Lung (tissue), 12 donors: ENCODE data around the gene CXCL13. TPM values are rescaled to one million over a fixed set of nuclear protein-coding genes. Genes with fewer than 3 reads are reported as not detected.
"Not testable (repeated sequence)": the region's sequence is repeated elsewhere in the genome, so short reads cannot be mapped to it uniquely, and the experiment has no call there.

Experiments used
- ATAC-seq: fragments of 200-7000 bp; cut with Tn5 transposase; one replicate; pipeline ENCODE4 v1.9.1; 2020; ENCODE audit warnings: moderate number of reproducible peaks; ENCODE audit not compliant: insufficient read depth, low FRiP score
- DNase-seq, 3 donors: peaks; one replicate each; pipeline ENCODE4 v3.0.0-alpha.2; 2013 to 2017
- H3K27ac ChIP-seq, 2 donors: one replicate each; pipeline ENCODE4 v1.5.1; 2013; ENCODE audit warnings: mild to moderate bottlenecking in 2 of 2, moderate library complexity in 2 of 2, control low read depth in 1 of 2, inconsistent platforms in 1 of 2, low read depth in 1 of 2, low read length in 1 of 2
- H3K27me3 ChIP-seq, 3 donors: one replicate each; pipeline ENCODE4 v1.5.1; 2013; ENCODE audit warnings: low read length in 2 of 3; ENCODE audit not compliant: control insufficient read depth in 3 of 3, insufficient read depth in 3 of 3
- H3K36me3 ChIP-seq, 4 donors: one replicate each; pipeline ENCODE4 v1.5.1; 2013; ENCODE audit warnings: low read length in 4 of 4, mild to moderate bottlenecking in 1 of 4, moderate library complexity in 1 of 4; ENCODE audit not compliant: control insufficient read depth in 4 of 4, insufficient read depth in 4 of 4
- H3K4me1 ChIP-seq, 5 donors: one replicate each; pipeline ENCODE4 v1.5.1; 2013; ENCODE audit warnings: low read length in 5 of 5, mild to moderate bottlenecking in 2 of 5, moderate library complexity in 1 of 5; ENCODE audit not compliant: control insufficient read depth in 5 of 5, insufficient read depth in 5 of 5
- H3K4me3 ChIP-seq: one replicate; pipeline ENCODE4 v1.5.1; 2013; ENCODE audit warnings: mild to moderate bottlenecking, control low read depth, moderate library complexity
- H3K9ac ChIP-seq, 2 donors: one replicate each; pipeline ENCODE4 v1.5.1; 2013; ENCODE audit warnings: low read length in 2 of 2, control low read depth in 1 of 2; ENCODE audit not compliant: insufficient read depth in 1 of 2
- H3K9me3 ChIP-seq, 4 donors: one replicate each; pipeline ENCODE4 v1.5.1; 2013; ENCODE audit warnings: low read length in 3 of 4, mild to moderate bottlenecking in 1 of 4, moderate library complexity in 1 of 4; ENCODE audit not compliant: control insufficient read depth in 4 of 4, insufficient read depth in 3 of 4
- WGBS, 2 donors: extraction: QIAGEN DNeasy Blood & Tissue Kit; methylation state at CpG; one replicate each; pipeline ENCODE4 v1.1.7; 2013; 5-methylcytosine and 5-hydroxymethylcytosine counted together
- polyA plus RNA-seq, 2 donors: library from polyadenylated mRNA; stranded (reverse); fragments of 200-250 nt; gene quantifications; one replicate each; pipeline ENCODE4 v1.2.1, GENCODE V29; 2013
- total RNA-seq, 2 donors: library from RNA; depleted of rRNA in 1 of 2; stranded (reverse); fragments of >200 nt in 1 of 2; gene quantifications; one replicate each; pipeline ENCODE4 v1.2.1, GENCODE V29; 2014 to 2021
- TF ChIP-seq, protein P1 (sequence below): IDR thresholded peaks from 2 replicates; pipeline ENCODE4 v1.5.1; 2012; ENCODE audit warnings: mild to moderate bottlenecking; ENCODE audit errors: control extremely low read depth, extremely low read depth
- donor health status: control.
- donor health status: control.
- donor health status: Bipolar disorder and iron deficiency.
- donor health status: healthy.
- donor health status: DM: yes; HTN: yes; CAD: no.

Gene CXCL13
- total and polyA plus RNA-seq, 4 donors = 0.26 to 50.0 (median 5.4) TPM; not detected in 1

DNA sequence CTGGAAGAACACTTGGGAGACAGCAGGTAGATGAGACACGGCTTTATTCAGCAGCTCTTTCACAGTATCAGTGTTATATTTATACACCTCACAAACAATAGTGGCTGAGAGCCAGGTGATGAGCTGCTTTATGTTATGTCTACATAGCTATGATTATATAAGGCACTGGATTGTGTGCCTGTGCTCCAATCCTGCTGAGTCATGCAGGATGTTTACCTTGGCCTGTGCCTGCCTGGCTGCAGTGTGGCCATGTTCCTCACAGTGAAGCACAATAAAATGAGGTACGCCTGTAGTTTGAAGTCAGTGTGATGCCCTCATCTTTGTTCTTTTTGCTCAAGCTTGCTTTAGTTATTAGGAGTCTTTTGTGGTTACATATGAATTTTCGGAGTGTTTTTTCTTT is 31.3 kb downstream of the CXCL13 start:
- DNase-seq (peak in 1 of 3 donors; percentile 21), ATAC-seq (no peak)
- Histone ChIP-seq H3K9me3 (peaks cover 0 to 2% (median under 1%) of the 10 kb centered on the region in 4 donors), H3K36me3 (no peaks in the 10 kb centered on the region), H3K4me1 (peaks cover 0 to 3% (median 0%) of the 10 kb centered on the region in 5 donors), H3K27ac (no peak overlapping the region), H3K4me3 (no peak overlapping the region), H3K27me3 (no peaks in the 10 kb centered on the region), H3K9ac (no peak overlapping the region)
- WGBS, 2 donors = 78 to 82% methylated on average over 3 of the region's 3 CpGs
- TF ChIP-seq, protein P1, sequence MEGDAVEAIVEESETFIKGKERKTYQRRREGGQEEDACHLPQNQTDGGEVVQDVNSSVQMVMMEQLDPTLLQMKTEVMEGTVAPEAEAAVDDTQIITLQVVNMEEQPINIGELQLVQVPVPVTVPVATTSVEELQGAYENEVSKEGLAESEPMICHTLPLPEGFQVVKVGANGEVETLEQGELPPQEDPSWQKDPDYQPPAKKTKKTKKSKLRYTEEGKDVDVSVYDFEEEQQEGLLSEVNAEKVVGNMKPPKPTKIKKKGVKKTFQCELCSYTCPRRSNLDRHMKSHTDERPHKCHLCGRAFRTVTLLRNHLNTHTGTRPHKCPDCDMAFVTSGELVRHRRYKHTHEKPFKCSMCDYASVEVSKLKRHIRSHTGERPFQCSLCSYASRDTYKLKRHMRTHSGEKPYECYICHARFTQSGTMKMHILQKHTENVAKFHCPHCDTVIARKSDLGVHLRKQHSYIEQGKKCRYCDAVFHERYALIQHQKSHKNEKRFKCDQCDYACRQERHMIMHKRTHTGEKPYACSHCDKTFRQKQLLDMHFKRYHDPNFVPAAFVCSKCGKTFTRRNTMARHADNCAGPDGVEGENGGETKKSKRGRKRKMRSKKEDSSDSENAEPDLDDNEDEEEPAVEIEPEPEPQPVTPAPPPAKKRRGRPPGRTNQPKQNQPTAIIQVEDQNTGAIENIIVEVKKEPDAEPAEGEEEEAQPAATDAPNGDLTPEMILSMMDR = no peak

DNA sequence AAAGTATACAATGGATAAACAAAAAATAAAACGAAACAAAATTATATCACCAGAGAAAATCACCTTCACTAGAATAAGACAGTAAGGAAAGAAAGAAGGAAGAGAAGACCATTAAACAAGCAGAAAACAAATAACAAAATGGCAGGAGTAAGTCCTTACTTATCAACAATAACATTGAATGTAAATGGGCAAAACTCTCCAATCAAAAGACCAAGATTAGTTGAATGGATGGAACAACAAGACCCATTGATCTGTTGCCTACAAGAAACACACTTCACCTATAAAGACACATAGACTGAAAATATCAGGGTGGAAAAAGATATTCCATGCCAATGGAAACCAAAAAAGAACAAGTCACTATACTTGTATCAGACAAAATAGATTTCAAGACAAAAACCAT is 38.4 kb downstream of the CXCL13 start:
- not testable (repeated sequence) for DNase-seq, H3K27me3 ChIP-seq, H3K4me3 ChIP-seq, ATAC-seq, H3K27ac ChIP-seq, H3K4me1 ChIP-seq, H3K9me3 ChIP-seq, H3K9ac ChIP-seq, H3K36me3 ChIP-seq
- WGBS, 2 donors = 94 to 95% methylated on average over 1 of the region's 1 CpG

DNA sequence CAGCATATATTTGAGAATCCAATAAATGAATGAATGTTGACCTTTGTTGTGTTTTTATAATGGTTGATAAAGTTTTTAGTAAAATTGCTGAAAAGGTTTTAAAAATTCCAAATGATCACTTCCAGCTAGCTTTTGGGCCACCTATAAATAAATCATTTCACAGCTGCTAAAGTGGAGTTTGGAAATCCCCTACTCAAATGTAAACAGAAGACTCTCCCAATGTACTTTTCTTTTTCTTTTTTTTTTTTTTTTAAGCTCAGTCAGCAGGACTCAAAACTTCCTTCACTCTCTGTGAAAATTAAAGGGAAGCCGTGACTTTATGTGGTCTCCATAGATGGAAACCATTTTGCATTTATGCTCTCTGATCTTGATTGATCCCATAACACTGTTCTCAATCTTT is 45.2 kb downstream of the CXCL13 start:
- Histone ChIP-seq H3K36me3 (no peaks in the 10 kb centered on the region), H3K4me3 (no peak overlapping the region), H3K27me3 (no peaks in the 10 kb centered on the region), H3K4me1 (peaks cover 0 to 29% (median 14%) of the 10 kb centered on the region in 5 donors), H3K27ac (no peak overlapping the region), H3K9me3 (peaks cover 0 to 5% (median 0%) of the 10 kb centered on the region in 4 donors), H3K9ac (no peak overlapping the region)
- 66 to 80% methylated on average over 1 of the region's 1 CpG for WGBS, 2 donors
- ATAC-seq = no peak
- TF ChIP-seq, protein P1 = no peak
- peak in 2 of 3 donors; percentile 20 to 23 for DNase-seq

DNA sequence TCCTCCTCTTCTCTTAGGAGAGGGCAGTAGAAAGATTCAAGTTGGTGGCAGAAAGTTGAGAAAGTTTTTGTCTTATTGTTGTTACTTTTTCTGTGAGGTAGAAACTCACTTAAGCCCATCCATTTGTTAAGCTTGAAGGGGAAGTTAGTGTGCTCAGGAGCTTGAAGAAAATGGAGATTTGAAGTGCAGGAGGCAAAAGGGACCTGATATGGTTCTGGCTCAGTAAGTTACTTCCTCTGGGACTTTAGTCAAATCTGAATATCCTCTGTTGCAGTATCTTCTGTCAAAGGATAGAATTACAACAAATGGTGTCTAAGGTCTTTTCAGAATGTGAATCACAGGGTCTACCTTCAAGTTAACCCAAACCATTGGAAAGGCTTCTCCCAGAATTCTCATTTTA is 46.2 kb downstream of the CXCL13 start:
- Histone ChIP-seq H3K9me3 (peaks cover 0 to 2% (median 0%) of the 10 kb centered on the region in 4 donors), H3K27ac (no peak overlapping the region), H3K9ac (no peak overlapping the region), H3K4me3 (no peak overlapping the region), H3K4me1 (peaks cover 0 to 29% (median 14%) of the 10 kb centered on the region in 5 donors), H3K36me3 (no peaks in the 10 kb centered on the region), H3K27me3 (no peaks in the 10 kb centered on the region)
- ATAC-seq (no peak), DNase-seq (no peak)
- TF ChIP-seq, protein P1 = no peak
